ENCODE data around the gene HOXD9. TPM values are rescaled to one million over a fixed set of nuclear protein-coding genes. Genes with fewer than 3 reads are reported as not detected.

HOXD9 gene
- 0.16 and 0.29 TPM in 2 replicates for total RNA-seq
- polyA plus RNA-seq (2012), result 0.21 TPM

DNA sequence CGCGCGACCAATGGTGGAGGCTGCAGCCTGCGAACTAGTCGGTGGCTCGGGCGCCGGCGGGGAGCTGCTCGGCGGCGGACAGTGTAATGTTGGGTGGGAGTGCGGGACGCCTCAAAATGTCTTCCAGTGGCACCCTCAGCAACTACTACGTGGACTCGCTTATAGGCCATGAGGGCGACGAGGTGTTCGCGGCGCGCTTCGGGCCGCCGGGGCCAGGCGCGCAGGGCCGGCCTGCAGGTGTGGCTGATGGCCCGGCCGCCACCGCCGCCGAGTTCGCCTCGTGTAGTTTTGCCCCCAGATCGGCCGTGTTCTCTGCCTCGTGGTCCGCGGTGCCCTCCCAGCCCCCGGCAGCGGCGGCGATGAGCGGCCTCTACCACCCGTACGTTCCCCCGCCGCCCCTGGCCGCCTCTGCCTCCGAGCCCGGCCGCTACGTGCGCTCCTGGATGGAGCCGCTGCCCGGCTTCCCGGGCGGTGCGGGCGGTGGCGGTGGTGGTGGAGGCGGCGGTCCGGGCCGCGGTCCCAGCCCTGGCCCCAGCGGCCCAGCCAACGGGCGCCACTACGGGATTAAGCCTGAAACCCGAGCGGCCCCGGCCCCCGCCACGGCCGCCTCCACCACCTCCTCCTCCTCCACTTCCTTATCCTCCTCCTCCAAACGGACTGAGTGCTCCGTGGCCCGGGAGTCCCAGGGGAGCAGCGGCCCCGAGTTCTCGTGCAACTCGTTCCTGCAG, at the start of gene HOXD9:
Gene HOXD9, plus strand, starts transcription at position 37 of the 728 bp plus-strand sequence. Its CDS starts 50 bp downstream, at position 87.
- DNase-seq (ENCODE audit: low read depth), result no peak

DNA sequence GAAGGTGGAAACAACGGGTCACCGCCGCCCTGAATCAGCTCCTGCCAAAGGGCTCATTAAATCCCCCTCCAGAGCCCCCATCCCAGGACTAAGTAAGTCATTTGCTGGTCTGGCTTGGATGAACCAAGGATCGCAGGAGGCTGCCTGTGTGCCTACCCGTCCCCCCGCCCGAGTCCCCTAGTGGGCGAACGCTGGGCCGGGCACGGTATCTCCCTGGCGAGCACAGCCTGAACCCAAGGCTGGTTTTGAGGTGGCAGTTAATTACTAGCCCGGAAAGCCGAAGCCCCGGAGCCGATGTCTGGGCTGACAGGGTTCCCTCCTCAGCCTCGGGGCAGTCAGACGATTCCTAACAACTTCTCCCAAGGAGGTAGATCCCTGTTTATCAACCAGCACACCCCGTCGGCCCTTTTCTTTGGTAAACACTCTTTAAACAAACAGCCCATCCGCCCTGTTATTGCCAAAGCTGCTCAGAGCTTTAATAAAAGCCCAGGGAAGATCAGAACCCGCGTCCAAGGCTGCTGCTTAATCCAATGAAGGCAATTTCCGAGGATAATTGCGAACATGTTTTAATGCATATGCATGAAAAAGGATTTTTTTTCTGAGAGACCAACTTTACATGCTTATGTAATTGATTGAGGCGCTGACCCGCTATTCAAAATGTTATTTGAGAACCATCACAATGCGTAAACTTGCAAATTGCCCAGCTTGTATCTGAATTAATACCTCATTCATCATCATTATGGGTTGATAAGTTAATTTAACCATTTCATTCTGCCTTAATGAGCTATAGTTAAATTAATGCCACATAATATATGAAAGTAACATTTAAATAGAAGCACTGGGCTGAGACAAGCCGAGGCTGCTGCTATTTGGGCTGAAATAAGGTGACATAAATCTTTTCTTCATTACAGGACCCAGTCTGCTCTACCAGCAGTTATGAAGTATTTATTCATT, 49.3 kb upstream of the HOXD9 start:
- DNase-seq (ENCODE audit: low read depth), result no peak

DNA sequence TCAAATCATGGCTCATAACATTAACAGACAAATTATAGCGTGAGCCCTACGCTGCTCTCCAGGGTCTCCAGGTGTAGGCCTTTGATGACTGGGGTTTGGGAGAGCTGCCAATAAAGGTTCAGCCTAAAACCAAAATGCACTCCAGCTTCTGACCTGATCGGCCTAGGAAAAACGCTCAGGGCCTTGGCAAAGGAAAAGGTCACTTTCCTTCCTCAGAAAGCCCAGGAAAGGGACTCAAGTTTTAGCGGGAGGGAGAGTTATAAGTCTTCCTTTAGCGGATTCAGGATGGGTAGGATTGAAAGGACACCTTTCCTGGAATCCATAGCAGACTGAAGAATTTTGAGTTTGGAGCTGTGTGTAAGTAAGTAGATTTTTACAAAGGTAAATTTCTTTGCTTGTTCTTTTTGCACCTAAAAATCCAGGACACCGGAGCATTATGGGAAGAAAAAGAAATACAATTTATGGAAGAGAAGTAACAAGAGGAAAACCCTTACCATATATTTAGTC, 47.5 kb upstream of the HOXD9 start:
- DNase-seq (ENCODE audit: low read depth), result no peak

DNA sequence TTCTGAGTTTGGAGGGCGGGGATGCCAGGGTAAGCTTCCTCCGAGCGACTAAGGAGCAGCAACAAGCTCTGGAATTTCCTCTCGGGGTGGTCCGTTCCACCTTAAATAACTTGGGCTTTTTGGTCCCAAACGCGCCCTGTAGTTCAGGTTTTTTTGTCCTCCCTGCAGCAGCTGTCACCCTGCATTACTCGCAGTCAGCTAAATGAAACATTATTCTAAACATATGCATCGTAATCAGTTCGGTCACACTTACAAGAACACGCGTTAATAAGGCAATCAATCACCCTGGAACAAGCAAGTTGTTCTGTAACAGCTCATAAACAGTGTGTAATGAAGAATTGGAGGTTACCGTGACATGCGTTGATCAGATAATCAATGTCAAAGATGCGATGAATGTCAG, 47.0 kb upstream of the HOXD9 start:
- DNase-seq (ENCODE audit: low read depth), result no peak

DNA sequence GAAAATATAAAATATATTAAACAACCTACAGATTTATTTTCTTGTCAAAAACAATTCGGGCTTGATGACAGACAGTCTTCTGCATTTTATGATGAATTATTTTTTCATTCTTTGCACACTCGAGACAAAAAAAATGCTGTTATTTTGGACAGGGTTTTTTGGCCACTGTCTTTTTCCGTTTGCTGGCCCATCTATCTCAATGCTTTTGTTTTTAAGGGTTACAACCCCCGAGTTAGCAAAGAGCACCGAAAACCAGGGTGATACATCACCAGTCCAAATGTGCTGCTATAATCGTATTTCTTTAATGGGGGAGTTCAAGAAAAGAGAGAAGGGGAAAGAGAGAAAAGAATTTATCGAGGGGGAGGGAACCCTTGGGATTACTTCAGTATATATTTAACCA, 46.5 kb upstream of the HOXD9 start:
- no peak for DNase-seq (ENCODE audit: low read depth)

DNA sequence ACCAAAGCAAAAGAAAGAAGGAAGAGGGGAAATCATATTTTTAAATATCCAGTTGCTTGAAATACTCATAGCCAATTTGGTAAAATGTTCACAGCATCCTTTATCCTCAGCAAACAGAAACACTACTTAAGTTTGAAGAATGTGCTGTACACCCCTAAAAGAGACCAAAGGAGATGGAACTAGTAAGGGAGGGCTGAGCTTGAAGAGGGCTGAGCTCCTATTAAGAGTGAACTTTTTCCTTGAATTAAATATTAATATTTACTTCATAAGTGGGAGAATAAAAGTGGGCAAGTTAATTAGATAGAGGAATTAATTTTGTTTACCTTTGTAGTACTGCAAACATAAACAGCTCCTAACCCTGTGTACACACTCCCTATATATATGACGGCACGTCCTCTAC, 45.7 kb upstream of the HOXD9 start:
- DNase-seq (ENCODE audit: low read depth), result no peak

DNA sequence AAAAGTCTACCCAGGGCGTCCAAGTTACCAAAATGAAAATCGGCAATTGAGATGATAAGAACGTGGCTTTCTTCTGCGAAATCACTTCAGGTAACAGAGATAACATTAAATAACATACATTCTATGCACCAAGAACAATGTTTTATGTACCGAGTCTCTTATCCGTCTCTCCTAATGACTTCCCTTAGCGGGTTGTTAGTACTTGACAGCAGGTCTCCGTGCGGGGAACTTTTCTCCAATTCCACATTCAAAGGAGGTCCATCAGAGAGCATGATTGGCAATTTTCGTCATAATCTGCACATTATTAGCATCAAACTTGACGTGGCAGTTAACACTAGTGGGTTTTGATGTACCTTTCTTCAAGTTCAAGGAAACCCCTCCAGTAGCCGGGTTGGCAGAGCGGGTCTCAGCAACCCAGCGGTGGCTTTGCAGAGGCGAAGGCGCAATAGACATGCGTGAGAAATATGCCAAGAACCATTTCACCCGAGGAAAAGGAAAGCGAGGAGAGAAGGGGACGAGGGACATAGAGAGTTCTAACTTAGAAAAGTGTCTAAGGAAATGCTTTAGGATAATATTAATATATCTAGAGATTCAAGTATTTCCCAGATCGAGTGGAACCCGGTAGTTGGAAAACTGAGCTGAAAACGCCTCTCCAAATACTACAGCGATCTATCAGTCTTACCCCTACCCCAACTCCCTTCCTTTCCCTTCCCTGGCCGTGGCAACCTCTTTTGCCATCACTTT, 43.8 kb upstream of the HOXD9 start:
- no peak for DNase-seq (ENCODE audit: low read depth)

DNA sequence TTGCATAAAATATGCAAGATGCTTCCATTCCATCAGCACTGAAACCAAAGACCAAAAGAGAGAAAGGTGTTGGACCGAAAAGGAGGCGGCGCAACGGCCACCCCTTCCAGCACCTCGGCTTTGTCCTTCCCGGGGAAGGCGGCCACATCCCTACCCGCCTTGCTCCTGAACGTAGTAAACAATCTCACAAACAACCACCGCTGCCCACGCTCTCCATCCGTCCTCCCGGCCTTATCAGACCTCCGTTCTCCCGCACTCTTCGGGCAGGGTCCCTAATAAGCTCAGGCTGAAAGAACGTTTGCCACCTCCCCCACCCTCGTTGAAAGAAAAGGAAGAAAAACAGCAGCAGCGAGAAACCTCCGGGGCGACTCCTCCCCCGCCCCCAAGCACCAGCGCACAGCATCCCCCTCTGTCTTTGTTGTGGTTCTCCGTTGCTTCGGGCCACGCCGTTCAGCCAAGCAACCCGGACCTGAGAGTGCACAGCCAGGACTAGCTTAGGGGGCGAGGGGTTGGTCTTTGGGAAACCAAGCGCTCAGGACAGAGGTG, 43.2 kb upstream of the HOXD9 start:
- no peak for DNase-seq (ENCODE audit: low read depth)

DNA sequence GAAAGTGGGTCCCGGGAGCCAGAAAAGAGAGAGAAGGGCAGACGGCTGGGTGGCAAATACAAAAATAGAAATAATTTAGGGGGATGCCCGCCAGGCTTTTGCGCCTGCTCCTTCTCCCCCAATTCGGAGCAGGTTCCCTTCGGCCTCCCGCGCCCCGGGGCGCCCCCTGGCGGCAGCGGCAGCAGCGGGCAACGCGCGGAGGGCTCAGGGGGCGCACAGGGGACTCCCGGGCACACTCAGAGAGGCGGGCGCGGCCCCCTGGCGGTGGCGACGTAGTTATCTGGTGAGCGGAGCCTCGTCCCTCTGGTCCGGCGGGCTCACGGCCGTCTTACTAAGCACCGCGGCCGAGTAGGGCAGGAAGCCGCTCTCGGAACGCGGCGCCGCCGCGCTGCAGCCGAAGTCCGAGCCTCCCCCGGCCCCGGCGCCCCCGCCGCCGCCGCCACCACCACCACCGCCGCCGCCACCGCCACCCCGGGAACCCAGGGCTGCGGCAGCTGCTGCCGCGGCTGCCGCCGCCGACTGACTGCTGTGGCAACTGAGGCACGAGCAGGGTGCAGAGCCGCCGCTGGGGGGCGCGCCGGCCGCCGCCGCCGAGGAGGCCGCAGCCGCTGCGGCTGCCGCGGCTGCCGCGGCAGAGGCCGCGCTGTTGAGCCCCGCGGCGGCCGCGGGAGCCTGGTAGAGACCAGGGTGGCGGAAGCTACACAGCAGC, 42.5 kb upstream of the HOXD9 start:
- peak; percentile 42 for DNase-seq (ENCODE audit: low read depth)

DNA sequence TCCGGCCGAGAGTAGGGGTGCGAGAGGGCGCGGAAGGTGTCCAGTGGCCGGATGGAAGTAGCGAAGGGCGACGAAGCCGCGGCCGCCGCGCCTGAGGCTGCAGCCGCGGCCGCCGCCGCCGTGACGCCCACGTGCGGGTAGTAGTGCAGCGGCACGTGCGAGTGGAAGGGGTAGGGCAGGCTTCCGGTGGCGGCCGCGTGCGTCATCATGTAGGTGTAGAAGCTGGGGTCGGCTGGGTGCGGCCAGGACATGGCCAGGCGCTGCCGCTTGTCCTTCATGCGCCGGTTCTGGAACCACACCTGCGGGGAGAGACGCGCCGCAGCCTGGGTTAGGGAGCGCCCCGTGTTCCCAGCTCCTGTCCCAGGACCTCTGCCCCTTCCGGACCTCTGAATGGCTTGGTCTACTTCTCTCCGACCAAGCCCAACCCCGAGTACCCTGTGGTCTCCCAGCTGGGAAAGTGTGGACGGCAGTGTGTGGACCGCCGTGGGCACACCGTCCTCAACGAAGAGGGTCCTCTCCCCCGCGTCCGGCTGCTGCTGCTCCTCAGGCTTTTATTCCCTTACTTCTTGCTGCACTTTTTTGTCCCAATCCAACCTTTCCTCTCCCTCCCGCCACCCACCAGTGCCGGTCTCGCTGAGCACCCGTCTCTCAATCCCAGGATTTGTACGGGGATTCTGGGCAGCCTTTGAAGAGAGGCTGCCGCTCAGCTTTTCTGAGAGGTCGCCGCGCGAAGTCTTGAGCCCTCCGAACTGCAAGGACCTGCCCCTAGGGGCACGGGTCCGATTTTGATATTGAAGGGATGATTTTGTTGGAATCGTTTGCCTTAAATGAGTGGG, 41.8 kb upstream of the HOXD9 start:
- DNase-seq (ENCODE audit: low read depth), result no peak

DNA sequence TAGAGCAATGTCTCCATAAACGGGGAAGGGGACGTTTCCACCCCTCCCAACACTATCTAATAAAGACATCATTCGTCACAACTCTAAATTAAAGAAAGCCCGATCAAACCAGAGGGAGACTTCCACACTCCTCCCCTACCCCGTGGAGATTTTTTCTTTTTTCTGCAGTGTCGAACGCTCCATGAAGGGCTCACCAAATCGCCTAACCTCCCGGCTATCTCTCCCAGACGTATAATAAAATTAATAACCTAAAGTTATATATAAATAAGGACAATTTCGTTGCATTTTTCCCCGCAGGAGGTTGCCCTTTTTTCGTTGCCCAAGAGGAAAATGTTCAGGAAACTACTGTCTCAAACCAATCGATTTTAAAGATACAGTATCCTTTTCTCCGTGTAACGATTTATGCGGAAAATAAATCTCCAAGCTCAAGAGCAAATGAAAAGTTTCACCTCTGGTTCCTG, 41.1 kb upstream of the HOXD9 start:
- DNase-seq (ENCODE audit: low read depth), result no peak

DNA sequence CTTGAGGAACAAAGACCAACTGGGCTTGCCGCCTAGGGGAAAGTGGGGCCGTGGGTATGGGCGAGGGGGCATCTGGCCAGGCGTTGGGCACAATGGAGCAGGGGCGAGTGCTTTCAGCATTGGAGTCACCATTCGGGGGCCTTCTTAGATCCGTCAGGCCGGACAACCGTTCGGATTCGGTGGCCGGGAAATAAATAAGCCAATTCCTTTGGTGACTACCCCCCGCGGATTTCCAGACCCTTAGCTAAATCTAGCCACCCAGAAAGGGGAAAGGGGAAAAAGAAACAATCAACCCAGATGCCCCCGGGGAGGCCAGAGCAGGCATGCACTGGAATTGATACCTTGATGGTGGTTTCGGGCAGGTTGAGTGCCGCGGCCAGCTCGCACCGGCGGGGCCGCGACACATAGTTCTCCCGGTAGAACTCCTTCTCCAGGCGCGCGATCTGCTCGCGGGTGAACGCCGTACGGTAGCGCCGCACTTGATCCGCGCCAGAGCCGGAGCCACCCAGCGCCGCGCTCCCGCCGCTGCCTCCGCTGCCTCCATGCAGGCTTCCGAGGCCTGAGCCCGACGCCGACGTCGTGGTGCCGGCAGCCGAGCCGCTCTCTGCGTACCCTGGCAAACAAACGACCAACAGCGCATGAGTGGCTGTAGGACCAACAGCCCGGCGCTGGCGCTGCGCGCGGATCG, 40.5 kb upstream of the HOXD9 start:
- DNase-seq (ENCODE audit: low read depth), result no peak

DNA sequence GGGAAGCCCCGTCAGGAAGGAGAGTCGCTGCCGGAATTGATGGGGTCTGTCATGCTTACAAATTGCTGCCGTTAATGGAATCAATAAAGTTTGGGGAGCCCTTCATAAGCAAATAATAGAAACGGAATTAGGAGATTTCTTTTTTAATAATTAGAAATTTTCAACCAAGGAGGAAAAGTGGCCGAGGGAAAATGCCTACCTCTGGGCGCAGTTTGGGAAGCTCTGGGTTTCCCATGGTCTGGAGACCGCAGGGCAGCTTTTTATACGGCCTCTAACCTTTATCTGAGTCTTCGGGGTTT, 40.0 kb upstream of the HOXD9 start:
- DNase-seq (ENCODE audit: low read depth), result no peak

DNA sequence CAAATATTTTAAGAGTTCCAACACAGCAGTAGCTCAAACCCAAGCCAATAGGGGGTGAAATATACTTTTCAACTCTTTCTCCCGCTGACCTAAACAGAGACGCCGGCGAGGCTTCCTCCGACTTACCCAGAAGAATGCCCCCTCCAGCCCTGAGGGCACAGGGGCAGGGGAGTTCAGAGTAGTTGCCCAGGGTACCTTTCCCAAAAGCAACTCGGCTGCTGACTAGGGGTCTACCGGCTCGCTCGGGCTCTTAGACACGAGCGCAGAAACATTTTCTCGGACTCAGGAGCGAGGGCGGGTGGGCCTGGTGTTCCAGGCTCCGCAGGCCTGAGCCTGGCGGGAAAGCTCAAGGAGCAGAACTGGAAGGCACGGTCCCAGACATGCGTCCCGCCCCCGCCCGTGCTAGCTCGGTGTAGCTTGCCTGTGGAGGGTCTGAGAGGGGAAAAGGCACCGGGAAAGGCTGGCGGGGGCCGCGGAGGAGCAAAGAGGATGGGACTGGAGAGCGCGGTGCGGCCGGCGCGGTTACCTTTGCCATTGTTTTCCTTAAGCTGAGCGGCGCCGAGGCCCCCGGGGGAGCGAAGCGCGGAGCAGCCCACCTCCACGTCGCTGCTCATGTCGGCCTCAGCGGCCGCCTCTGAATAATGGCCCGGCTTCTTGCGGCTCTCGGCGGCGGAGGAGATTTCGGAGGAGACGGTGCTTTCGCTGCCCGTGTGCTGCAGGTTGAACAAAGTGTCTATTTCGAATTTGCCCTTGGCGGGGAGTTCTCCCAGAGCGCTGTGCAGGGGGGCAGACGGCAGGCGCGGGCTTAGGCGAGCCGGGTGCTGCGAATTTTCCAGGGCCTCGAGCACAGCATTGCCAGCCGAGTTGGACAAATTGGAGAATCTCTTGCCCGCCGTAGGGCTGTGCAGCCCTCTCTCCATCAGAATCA, 39.4 kb upstream of the HOXD9 start:
- no peak for DNase-seq (ENCODE audit: low read depth)

DNA sequence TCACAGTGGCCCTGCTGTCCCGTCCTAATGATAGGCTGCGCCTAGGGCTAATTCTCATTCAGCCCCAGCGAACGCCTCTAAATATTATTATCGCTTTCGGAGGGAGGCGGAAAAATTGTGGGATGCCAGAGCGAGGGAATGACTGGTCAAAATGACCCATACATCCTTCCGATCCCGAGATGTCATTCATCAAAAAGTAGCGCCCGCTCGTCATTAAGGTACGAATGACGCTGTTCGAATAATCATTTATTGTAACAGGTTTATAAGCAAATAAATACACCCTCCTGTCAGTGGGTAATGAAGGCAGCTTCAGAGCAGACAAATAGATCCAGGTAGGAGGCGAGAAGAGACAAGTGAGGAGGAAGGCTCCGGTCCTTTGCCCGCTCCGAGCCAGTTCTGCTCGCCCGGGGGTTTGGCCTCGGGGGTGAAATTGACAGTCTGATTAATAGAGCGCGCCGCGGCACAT, 38.7 kb upstream of the HOXD9 start, which contains the start of gene EVX2:
Gene EVX2, minus strand, starts transcription at position 167 of the 466 bp plus-strand sequence. CDS start 186 bp downstream, outside the sequence.
- no peak for DNase-seq (ENCODE audit: low read depth)

DNA sequence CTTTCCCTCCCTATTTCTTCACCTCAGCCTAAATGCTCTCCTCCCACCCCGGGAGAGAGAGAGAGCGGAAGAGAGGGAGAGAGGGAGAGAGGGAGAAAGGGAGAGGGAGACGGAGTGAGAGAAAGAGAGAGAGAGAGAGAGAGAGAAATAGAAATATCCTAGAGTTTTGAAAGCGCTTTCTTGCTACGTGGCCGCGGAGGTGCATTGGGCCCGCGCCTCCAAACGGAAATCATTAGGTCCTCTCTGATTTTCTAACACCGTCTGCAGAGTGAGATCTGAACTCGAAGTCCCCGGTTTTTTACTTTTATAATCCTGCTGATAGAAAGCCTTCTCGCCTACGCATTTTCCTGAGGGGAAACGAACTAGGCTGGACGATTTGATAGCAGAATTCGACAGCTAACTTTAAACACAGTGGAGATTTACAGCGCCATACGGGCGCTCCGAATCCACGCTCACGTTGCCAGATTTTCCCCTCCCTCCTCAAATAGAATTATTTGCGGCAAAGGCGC, 37.9 kb upstream of the HOXD9 start:
- no peak for DNase-seq (ENCODE audit: low read depth)

DNA sequence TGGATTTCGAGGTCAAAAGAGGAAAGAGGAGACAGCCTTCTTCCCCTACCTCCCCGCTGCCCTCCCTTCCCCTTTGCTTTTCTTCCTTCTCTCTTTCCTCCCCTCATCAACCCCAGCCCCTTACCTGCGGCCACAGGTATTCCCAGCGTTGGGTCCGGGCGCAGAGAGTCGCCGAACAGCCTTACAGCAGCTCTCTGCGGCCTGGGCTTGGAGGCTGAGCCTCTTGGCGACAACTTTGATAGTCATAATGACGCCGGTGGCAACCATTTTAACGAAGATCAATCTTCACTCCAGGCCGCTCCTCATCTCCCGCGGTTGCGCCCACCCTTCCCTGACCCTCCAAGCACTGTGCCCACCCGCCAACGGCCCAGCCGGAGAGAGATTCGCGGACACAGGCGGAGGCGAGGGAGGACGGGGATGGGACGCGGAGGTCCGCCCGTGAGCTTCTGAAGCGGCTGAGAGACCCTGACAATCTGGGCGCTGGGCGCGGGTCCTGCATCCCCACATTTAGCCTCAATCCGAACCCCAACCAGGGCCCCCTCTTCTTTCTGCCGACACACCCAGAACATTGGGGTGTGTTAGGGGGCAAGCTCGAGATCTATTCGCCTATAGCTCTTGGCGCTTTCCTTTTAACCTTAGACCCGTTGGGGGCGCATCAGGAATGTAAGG, 37.3 kb upstream of the HOXD9 start:
- DNase-seq (ENCODE audit: low read depth), result no peak
